Cardiac fibroblast (primary cell): ENCODE results near the gene PMEPA1.

Experiments used
- DNase-seq, 2 donors: peaks; one replicate each; pipeline versions ENCODE4 v3.0.0 to v3.0.0-alpha.2; 2010; ENCODE audit warnings: low read depth in 2 of 2
- H3K4me3 ChIP-seq, 2 donors: replicated peaks in 1 of 2; 1 replicate in 1 of 2; 2 replicates in 1 of 2; pipeline ENCODE4 v1.5.1; 2011; ENCODE audit warnings: low read depth in 2 of 2, low read length in 2 of 2, mild to moderate bottlenecking in 2 of 2, moderate library complexity in 1 of 2
- TF ChIP-seq, protein P1 (sequence below): IDR thresholded peaks from one replicate; pipeline ENCODE4 v1.5.1; 2011; ENCODE audit warnings: low read depth, mild to moderate bottlenecking, low read length, inconsistent platforms

The PMEPA1 gene

DNA sequence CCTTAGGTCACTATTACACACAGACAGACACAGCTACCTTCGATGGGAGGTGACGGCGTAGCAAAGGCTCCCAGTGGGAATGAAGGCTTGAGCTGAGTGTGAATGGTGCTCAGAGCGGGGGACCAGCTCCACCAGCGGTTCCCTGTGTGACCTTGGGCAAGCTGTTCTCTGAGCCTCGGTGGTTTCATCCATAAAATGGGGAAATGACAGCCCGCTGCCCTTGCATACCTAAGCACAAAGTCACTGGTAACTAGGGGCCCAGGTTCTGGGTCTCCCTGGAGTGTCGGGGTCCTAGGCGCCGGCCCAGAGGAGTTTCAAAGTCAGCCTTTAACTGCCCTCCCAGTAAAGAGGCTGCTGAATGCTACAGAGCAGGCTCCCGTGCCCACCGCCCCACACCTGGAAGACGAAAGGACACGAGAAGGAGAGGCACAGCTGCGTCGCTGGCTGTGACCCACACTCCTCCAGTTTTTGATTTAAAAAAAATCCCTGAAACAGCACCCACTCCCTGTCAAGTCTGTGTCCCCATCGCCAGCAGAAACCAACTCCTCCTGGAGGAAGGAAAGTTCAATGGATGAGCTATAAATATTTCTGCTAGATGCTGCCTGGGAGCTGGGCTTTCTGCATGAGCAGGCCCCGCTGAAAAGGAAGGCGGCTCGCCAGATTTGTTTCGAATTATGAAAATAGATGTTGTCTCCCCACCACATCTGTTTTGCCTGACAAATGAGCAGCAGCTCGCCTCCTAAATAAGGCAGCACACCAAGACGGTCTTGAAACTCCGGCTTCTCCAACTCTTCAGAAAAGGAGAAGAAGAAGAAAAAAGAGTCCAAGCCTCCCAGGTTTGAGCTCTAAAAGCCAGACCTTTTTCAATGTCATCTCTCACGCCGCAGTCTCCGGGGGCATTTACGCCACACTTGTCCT is 27.4 kb downstream of the PMEPA1 start:
- H3K4me3 ChIP-seq, result no peak overlapping the region
- TF ChIP-seq, protein P1, sequence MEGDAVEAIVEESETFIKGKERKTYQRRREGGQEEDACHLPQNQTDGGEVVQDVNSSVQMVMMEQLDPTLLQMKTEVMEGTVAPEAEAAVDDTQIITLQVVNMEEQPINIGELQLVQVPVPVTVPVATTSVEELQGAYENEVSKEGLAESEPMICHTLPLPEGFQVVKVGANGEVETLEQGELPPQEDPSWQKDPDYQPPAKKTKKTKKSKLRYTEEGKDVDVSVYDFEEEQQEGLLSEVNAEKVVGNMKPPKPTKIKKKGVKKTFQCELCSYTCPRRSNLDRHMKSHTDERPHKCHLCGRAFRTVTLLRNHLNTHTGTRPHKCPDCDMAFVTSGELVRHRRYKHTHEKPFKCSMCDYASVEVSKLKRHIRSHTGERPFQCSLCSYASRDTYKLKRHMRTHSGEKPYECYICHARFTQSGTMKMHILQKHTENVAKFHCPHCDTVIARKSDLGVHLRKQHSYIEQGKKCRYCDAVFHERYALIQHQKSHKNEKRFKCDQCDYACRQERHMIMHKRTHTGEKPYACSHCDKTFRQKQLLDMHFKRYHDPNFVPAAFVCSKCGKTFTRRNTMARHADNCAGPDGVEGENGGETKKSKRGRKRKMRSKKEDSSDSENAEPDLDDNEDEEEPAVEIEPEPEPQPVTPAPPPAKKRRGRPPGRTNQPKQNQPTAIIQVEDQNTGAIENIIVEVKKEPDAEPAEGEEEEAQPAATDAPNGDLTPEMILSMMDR, result no peak
- DNase-seq, result no peak

DNA sequence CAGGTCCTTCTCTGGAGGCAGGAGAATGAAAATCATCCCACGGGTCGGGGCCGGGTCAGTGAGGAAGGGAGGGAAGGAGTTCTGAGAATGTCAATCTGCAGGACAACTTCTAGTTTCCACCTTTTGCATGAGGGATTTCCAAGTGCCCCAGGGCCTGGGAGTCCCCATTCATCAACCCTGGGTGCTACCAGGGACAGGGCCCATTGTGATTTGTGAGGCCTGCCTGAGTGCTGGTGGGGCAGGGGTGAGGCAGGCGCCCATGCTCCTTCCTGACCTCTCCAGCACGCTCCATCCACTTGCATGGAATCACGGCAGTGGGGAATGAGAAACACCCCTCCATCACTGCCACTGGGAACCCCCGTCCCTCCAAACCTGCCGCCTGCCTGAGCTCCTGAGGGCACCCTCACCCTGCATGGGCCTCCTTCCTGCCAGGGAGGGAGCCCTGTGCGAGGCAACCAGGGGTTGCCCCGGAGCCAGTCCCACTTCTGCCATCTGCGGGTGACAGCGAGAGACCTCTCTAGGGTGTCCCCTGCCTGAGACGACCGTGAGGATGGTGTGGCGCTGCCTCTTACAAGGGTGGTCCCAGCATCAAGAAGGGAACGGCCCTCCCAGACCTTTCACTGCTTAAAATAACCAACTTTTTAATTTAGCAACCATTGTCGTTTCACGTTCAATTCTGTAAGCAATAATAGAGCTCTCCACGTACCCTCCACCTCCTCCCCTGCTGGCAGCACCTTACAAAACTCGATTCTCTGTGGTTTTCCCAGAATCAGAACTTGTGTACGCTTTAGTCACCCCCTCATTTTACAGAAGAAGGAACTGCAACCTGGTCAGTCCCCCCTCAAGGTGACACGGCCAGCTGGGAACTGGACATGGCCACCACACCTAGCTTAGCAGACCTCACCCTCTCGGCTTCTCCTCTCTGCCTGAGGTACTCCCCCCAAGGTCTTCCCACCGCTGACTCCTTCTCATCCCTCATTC is 28.6 kb downstream of the PMEPA1 start:
- no peak for DNase-seq
- H3K4me3 ChIP-seq, result no peak overlapping the region

DNA sequence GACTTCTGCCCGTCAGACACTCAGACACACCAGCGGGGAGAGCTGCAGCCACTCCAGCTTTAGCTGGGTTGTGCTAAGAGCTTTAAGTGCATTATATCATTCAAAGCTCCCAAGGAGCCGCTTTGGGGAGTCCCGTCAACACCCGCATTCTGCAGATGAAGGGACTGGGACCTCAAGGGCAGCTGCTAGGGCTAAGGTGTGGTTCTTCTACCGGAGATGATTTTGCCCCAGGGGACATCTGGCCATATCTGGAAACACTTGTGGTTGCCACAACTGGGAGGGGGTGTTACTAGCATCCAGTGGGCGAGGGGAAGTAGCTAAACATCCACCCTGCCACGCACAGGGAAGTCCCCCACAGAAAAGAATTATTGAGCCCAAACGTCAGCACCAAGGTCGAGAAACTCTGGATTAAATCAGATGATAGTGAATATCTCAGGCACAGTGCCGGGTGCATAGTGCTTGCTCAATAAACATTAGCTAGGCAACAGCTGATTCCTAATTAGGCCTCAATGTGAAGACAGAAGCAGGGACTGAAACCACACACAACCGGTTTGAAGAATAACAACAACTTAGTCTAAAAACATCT is 29.6 kb downstream of the PMEPA1 start:
- no peak for DNase-seq
- TF ChIP-seq, protein P1, result no peak
- H3K4me3 ChIP-seq, result no peak overlapping the region

More for the DNA sequence above, 28.6 kb downstream of the PMEPA1 start:
- TF ChIP-seq, protein P1, result no peak

DNA sequence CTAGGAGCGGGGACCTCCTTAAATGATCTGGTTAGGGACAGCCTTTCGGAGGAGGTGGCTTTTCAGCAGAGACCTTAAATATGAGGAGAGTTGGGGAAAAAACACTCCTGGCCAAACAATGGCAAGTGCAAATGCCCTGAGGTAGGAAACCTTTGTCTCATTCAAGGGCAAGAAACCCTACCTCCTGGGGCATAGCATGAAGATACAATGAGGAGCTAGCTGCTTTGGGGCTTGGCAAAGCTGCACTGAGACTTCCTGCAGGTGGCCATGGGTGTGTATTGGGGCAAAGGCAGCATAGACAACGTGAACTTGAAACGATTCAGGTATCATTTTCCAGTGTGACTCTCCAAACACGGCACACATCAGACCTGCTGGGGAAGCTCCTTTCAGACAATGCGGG is 30.7 kb downstream of the PMEPA1 start:
- TF ChIP-seq, protein P1, result no peak
- DNase-seq, result no peak
- H3K4me3 ChIP-seq, result no peak overlapping the region

DNA sequence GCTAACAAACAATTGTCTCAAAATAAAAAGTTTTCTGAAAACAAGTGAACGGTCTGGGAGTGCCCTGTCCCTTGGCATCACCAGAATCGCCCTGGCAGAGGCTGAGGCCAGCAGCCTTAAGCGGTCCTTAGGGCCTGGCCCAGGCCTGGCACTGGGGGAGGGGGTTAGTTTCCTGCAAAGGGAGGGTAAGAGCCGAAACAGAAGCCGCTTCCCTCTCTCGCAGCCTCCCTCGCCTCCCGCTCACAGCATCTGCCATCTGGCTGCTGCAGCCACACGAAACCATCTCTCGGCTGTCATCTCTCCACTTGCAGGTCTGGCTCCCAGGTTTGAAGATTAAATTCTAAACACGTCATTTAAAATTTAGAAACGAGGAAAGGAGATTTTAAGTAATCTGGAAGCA is 31.5 kb downstream of the PMEPA1 start:
- DNase-seq, result no peak

DNA sequence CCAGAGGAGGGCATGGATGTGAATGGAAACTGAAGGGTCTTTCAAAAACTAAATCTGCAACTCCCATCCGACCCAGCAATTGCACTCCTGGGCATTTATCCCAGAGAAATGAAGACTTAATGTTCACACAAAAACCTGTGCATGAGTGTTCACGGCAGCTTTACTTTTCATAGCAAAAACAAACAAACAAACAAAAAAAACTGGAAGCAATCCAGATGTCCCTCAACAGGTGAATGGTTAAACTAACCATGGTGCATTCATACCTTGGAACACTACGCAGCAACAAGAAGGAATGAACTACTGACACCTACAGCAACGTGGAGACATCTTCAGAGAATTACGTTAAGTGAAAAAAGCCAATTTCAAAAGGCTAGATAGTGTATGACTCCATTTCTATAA is 32.2 kb downstream of the PMEPA1 start:
- DNase-seq, result no peak

More for the DNA sequence above, 31.5 kb downstream of the PMEPA1 start:
- TF ChIP-seq, protein P1, result no peak
- no peak overlapping the region for H3K4me3 ChIP-seq

More for the DNA sequence above, 32.2 kb downstream of the PMEPA1 start:
- no peak overlapping the region for H3K4me3 ChIP-seq
- TF ChIP-seq, protein P1, result no peak
